Measurements from ENCODE around the gene RUFY3. TPM values are rescaled to one million over a fixed set of nuclear protein-coding genes. Genes with fewer than 3 reads are reported as not detected.

RUFY3 gene
- total and polyA plus RNA-seq, 2 experiments from 2014 or later, result 18.3 to 29.2 TPM

GRCh38 chr4:70830054-70830453 is 108.3 kb downstream of the RUFY3 start:
- Histone ChIP-seq H3K9me2 (ENCODE audit: insufficient read depth) (no peaks in the 10 kb centered on the region), H2AFZ (no peak overlapping the region), H4K20me1 (replicated peaks; ENCODE audit: insufficient read depth) (peaks cover 34% of the 10 kb centered on the region), H3K79me2 (replicated peaks; ENCODE audit: insufficient read depth) (peaks cover 53% of the 10 kb centered on the region), H3K4me2 (no peak overlapping the region), H3K27me3 (ENCODE audit: insufficient read depth) (no peaks in the 10 kb centered on the region), H3K4me1 (ENCODE audit: insufficient read depth) (no peaks in the 10 kb centered on the region), H3K36me3 (ENCODE audit: insufficient read depth) (peaks cover 65% of the 10 kb centered on the region), H3K27ac (ENCODE audit: low read depth) (no peak overlapping the region), H3K4me3 (no peak overlapping the region), H3F3A (replicated peaks; ENCODE audit: low read depth) (no peaks in the 10 kb centered on the region)
- Mint-ChIP-seq H3K4me3 (no peak overlapping the region), H3K9me3 (no peaks in the 10 kb centered on the region), H3K27me3 (ENCODE audit: insufficient read depth, low read depth, poor library complexity) (peaks cover 5% of the 10 kb centered on the region), H3K4me1 (no peaks in the 10 kb centered on the region), H3K36me3 (ENCODE audit: low read depth) (peaks cover 89% of the 10 kb centered on the region), H3K27ac (no peak overlapping the region)
- DNase-seq (ENCODE audit: low spot score), result no peak
- ATAC-seq, result no peak
- TF ChIP-seq NANOG (IDR thresholded peaks at IDR 0.05; ENCODE audit: borderline replicate concordance) (no peak), STAT1 (IDR thresholded peaks at IDR 0.05; ENCODE audit: unreplicated experiment) (no peak), JUNB (IDR thresholded peaks at IDR 0.05; ENCODE audit: unreplicated experiment) (no peak), REST (IDR thresholded peaks at IDR 0.05; ENCODE audit: unreplicated experiment) (no peak), ETS1 (IDR thresholded peaks at IDR 0.05) (no peak), EZH2 (IDR thresholded peaks at IDR 0.05; ENCODE audit: low read depth, unreplicated experiment) (no peak), EZH2phosphoT487 (IDR thresholded peaks at IDR 0.05; ENCODE audit: unreplicated experiment) (no peak), ZNF462 (CRISPR knock-in tag; IDR thresholded peaks at IDR 0.05) (no peak), POLR2AphosphoS5 (IDR thresholded peaks at IDR 0.05; ENCODE audit: low read depth) (no peak), CREB1 (CRISPR knock-in tag; IDR thresholded peaks at IDR 0.05; ENCODE audit: low read depth) (no peak), ZNF114 (CRISPR knock-in tag; IDR thresholded peaks at IDR 0.05) (no peak), CTCF (conservative IDR thresholded peaks at IDR 0.05; ENCODE audit: low read depth in 2 of 2) (no peak), ZNF331 (CRISPR knock-in tag; IDR thresholded peaks at IDR 0.05; ENCODE audit: low read depth) (no peak)

Data from GM23338 (cell line).